ENCODE data around the gene KCNK2. TPM values are rescaled to one million over a fixed set of nuclear protein-coding genes. Genes with fewer than 3 reads are reported as not detected.

KCNK2 gene
- total RNA-seq, 1 experiment from 2014 or later: 1.1 TPM

DNA sequence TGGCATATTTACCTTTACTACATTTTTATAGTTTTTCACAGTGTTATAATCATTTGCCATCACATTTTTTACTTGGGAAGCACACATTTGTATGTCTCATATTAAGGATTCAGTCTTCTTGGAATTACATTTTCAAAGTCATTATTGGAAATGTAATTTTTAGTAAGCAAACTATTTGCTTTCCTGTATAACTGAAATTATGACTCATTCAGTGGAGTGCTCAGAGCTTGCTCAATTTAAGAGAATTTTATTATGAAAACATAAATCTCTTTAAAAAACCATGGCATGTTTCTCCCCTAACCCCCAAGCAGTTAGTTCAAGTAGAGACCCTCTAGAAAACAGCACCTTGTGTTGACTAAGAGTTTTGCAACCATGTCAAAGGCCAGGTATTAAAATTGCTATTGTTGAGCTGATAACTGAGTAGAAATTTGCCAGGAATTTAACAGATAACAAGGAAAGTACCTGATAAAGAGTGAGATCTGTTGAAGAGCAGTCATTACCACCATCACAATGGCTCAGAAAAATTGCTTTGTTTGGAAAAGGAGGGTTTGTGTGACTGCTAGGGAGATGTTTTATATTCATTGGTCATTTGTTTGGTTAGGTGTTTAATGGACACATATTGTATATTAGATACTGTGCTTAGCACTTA is 105.9 kb downstream of the KCNK2 start:
- no peaks in the 10 kb centered on the region for H3K9me3 Mint-ChIP-seq (ENCODE audit: low read depth, unreplicated experiment)
- no peaks in the 10 kb centered on the region for H3K36me3 Mint-ChIP-seq (ENCODE audit: insufficient read depth, unreplicated experiment)
- DNase-seq: no peak
- no peak overlapping the region for H3K27ac Mint-ChIP-seq (ENCODE audit: unreplicated experiment)
- CTCF ChIA-PET: no interaction called here
- BruUV-seq (replicated peaks): no TSS peak
- no peaks in the 10 kb centered on the region for H3K27me3 Mint-ChIP-seq (ENCODE audit: unreplicated experiment)
- peaks cover 13% of the 10 kb centered on the region for H3K4me1 Mint-ChIP-seq (ENCODE audit: low read depth, unreplicated experiment)
- TF ChIP-seq CTCF (IDR thresholded peaks at IDR 0.05; ENCODE audit: unreplicated experiment): no peak
- no peak overlapping the region for H3K4me3 Mint-ChIP-seq (ENCODE audit: low read depth, unreplicated experiment)
- intact Hi-C loops (cut with micrococcal nuclease; ENCODE audit: unreplicated experiment): no loop called here

DNA sequence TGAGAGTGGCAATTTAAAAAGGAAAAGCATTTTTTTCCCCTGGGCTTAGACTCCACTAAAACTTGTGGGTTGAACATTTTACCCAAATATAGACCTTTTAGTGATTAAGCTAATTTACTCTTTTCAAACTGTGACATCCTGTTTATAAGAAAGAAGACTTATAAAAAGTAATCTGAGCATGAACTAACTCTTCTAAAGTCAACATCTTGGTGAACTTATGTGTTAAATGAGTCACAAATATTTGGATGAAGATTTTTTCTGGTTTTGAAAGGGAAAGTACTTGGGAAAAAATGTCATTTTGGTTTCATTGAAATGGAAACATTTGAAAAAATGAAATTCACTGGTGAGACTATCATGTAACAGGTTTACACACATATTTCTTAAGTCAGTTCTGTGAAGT is 109.8 kb downstream of the KCNK2 start:
- H3K9me3 Mint-ChIP-seq (ENCODE audit: low read depth, unreplicated experiment): no peaks in the 10 kb centered on the region
- no peak overlapping the region for H3K4me3 Mint-ChIP-seq (ENCODE audit: low read depth, unreplicated experiment)
- no peaks in the 10 kb centered on the region for H3K36me3 Mint-ChIP-seq (ENCODE audit: insufficient read depth, unreplicated experiment)
- intact Hi-C loops (cut with micrococcal nuclease; ENCODE audit: unreplicated experiment): no loop called here
- H3K27ac Mint-ChIP-seq (ENCODE audit: unreplicated experiment): no peak overlapping the region
- TF ChIP-seq CTCF (IDR thresholded peaks at IDR 0.05; ENCODE audit: unreplicated experiment): no peak
- DNase-seq: no peak
- BruUV-seq (replicated peaks): no TSS peak
- CTCF ChIA-PET: no interaction called here
- H3K27me3 Mint-ChIP-seq (ENCODE audit: unreplicated experiment): no peaks in the 10 kb centered on the region
- peaks cover 13% of the 10 kb centered on the region for H3K4me1 Mint-ChIP-seq (ENCODE audit: low read depth, unreplicated experiment)

GRCh38 chr1:215198021-215198420 is 115.5 kb downstream of the KCNK2 start:
- CTCF ChIA-PET: no interaction called here
- H3K4me3 Mint-ChIP-seq (ENCODE audit: low read depth, unreplicated experiment): no peak overlapping the region
- intact Hi-C loops (cut with micrococcal nuclease; ENCODE audit: unreplicated experiment): no loop called here
- no TSS peak for BruUV-seq (replicated peaks)
- peaks cover 6% of the 10 kb centered on the region for H3K4me1 Mint-ChIP-seq (ENCODE audit: low read depth, unreplicated experiment)
- TF ChIP-seq CTCF (IDR thresholded peaks at IDR 0.05; ENCODE audit: unreplicated experiment): no peak
- H3K9me3 Mint-ChIP-seq (ENCODE audit: low read depth, unreplicated experiment): no peaks in the 10 kb centered on the region
- no peaks in the 10 kb centered on the region for H3K36me3 Mint-ChIP-seq (ENCODE audit: insufficient read depth, unreplicated experiment)
- no peak for DNase-seq
- H3K27me3 Mint-ChIP-seq (ENCODE audit: unreplicated experiment): no peaks in the 10 kb centered on the region
- no peak overlapping the region for H3K27ac Mint-ChIP-seq (ENCODE audit: unreplicated experiment)

DNA sequence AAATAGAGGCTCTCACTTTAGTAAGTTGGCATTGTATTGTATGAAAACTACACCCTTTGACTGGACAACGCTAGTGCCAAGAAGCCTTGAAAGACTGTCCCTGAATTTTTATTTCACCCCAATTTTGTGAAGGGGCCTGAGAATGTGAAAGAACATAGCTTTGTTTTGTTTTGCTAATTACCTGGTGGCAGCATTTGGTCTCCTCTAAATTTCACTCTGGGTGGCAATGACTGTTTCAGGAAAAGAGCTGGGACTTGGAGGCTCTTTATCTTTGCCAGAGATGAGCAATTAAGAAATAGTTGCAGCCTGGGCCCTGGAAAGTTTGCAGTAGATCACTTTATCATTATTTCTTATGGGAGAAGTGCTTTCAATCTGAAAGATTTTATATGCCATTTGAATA is 117.6 kb downstream of the KCNK2 start:
- no peaks in the 10 kb centered on the region for H3K36me3 Mint-ChIP-seq (ENCODE audit: insufficient read depth, unreplicated experiment)
- CTCF ChIA-PET: no interaction called here
- no peak overlapping the region for H3K4me3 Mint-ChIP-seq (ENCODE audit: low read depth, unreplicated experiment)
- H3K4me1 Mint-ChIP-seq (ENCODE audit: low read depth, unreplicated experiment): peaks cover 9% of the 10 kb centered on the region
- no peaks in the 10 kb centered on the region for H3K9me3 Mint-ChIP-seq (ENCODE audit: low read depth, unreplicated experiment)
- intact Hi-C loops (cut with micrococcal nuclease; ENCODE audit: unreplicated experiment): no loop called here
- no peak overlapping the region for H3K27ac Mint-ChIP-seq (ENCODE audit: unreplicated experiment)
- no TSS peak for BruUV-seq (replicated peaks)
- H3K27me3 Mint-ChIP-seq (ENCODE audit: unreplicated experiment): no peaks in the 10 kb centered on the region
- no peak for DNase-seq
- no peak for TF ChIP-seq CTCF (IDR thresholded peaks at IDR 0.05; ENCODE audit: unreplicated experiment)

Data from Calu3 (cell line).